Activated T-helper 1 cell treated with anti-CD3 and anti-CD28 coated beads, Interleukin-12 subunit alpha, Interleukin-12 subunit beta, Interleukin-2, Interleukin-4 antibody, amounts not matched to agents 30 ng/mL and 10 ng/mL and 1 ng/mL, durations not matched to agents 14 hours and 24 hours and 36 hours (primary cell): ENCODE data around the gene HLA-DMA. TPM values are rescaled to one million over a fixed set of nuclear protein-coding genes. Genes with fewer than 3 reads are reported as not detected.

Source experiments
- DNase-seq: peaks from one replicate; pipeline ENCODE4 v3.0.0; 2021; ENCODE audit warnings: low spot score
- H3K27ac Mint-ChIP-seq: one replicate; pipeline ENCODE4 v1.8.0; 2021; ENCODE audit warnings: mild to moderate bottlenecking, mixed read lengths
- H3K27me3 Mint-ChIP-seq: one replicate; pipeline ENCODE4 v1.8.0; 2022; ENCODE audit warnings: mild to moderate bottlenecking, moderate library complexity, mixed read lengths; ENCODE audit not compliant: insufficient read depth
- H3K36me3 Mint-ChIP-seq: one replicate; pipeline ENCODE4 v1.8.0; 2021; ENCODE audit warnings: low read depth, mixed read lengths
- H3K4me1 Mint-ChIP-seq: one replicate; pipeline ENCODE4 v1.8.0; 2021; ENCODE audit warnings: low read depth, mixed read lengths
- H3K4me3 Mint-ChIP-seq: one replicate; pipeline ENCODE4 v1.8.0; 2021; ENCODE audit warnings: mild to moderate bottlenecking, moderate library complexity, mixed read lengths
- H3K9me3 Mint-ChIP-seq: one replicate; pipeline ENCODE4 v1.8.0; 2021; ENCODE audit warnings: mixed read lengths
- intact Hi-C: fragments of 100-400 bp; cut with micrococcal nuclease; formaldehyde crosslinking; loops from one replicate; pipeline ENCODE4 v1.15.1; 2024
- total RNA-seq: library from RNA; stranded (reverse); gene quantifications from 2 replicates; pipeline ENCODE4 v1.2.3, GENCODE V29; 2022

Gene HLA-DMA
- total RNA-seq, 1 donor from 2014 or later: 14.2 TPM

- intact Hi-C loops: loop anchor here (1.0 kb wide), 1 partner anchor 9 kb away; the partner anchor contains the start of gene HLA-DMA
- H3K4me1 Mint-ChIP-seq: peaks cover 28% of the 10 kb centered on the region
- peaks cover 5% of the 10 kb centered on the region for H3K27me3 Mint-ChIP-seq
- H3K4me3 Mint-ChIP-seq: no peak overlapping the region
- DNase-seq: no peak
- H3K36me3 Mint-ChIP-seq: peaks cover 2% of the 10 kb centered on the region
- no peaks in the 10 kb centered on the region for H3K9me3 Mint-ChIP-seq
- H3K27ac Mint-ChIP-seq: no peak overlapping the region
Observed at GRCh38 chr6:32962213-32962826, 9.4 kb upstream of the HLA-DMA start.

- intact Hi-C loops: no loop called here
- Mint-ChIP-seq H3K4me3 (no peak overlapping the region), H3K4me1 (peaks cover 23% of the 10 kb centered on the region), H3K36me3 (peaks cover 2% of the 10 kb centered on the region), H3K27me3 (peaks cover 5% of the 10 kb centered on the region), H3K27ac (no peak overlapping the region), H3K9me3 (no peaks in the 10 kb centered on the region)
- no peak for DNase-seq
Observed at GRCh38 chr6:32960563-32960962, 7.7 kb upstream of the HLA-DMA start.

- intact Hi-C loops: no loop called here
- Mint-ChIP-seq H3K27me3 (peaks cover 3% of the 10 kb centered on the region), H3K9me3 (no peaks in the 10 kb centered on the region), H3K36me3 (peaks cover 5% of the 10 kb centered on the region), H3K4me1 (peaks cover 36% of the 10 kb centered on the region), H3K27ac (no peak overlapping the region), H3K4me3 (no peak overlapping the region)
- no peak for DNase-seq
Observed at GRCh38 chr6:32956176-32956575, 3.3 kb upstream of the HLA-DMA start.

- Mint-ChIP-seq H3K36me3 (peaks cover 5% of the 10 kb centered on the region), H3K27ac (no peak overlapping the region), H3K4me1 (peaks cover 39% of the 10 kb centered on the region), H3K27me3 (peaks cover 3% of the 10 kb centered on the region), H3K9me3 (no peaks in the 10 kb centered on the region), H3K4me3 (no peak overlapping the region)
- peak; percentile 26 for DNase-seq
- intact Hi-C loops: no loop called here
Observed at GRCh38 chr6:32954986-32955802, 2.3 kb upstream of the HLA-DMA start.

- peaks cover 48% of the 10 kb centered on the region for H3K4me1 Mint-ChIP-seq
- intact Hi-C loops: no loop called here
- no peaks in the 10 kb centered on the region for H3K27me3 Mint-ChIP-seq
- no peaks in the 10 kb centered on the region for H3K9me3 Mint-ChIP-seq
- no peak overlapping the region for H3K4me3 Mint-ChIP-seq
- no peak overlapping the region for H3K27ac Mint-ChIP-seq
- peaks cover 3% of the 10 kb centered on the region for H3K36me3 Mint-ChIP-seq
- DNase-seq: no peak
Observed at GRCh38 chr6:32954267-32954666, 1.4 kb upstream of the HLA-DMA start.

- Mint-ChIP-seq H3K9me3 (no peaks in the 10 kb centered on the region), H3K27ac (no peak overlapping the region), H3K4me1 (peaks cover 53% of the 10 kb centered on the region)
Observed at GRCh38 chr6:32953775-32954174, 878 bp upstream of the HLA-DMA start.

GRCh38 chr6:32950449-32950848 lies 2.4 kb downstream of the HLA-DMA start:
- peaks cover 5% of the 10 kb centered on the region for H3K36me3 Mint-ChIP-seq
- no peak for DNase-seq
- peaks cover 4% of the 10 kb centered on the region for H3K9me3 Mint-ChIP-seq
- no peak overlapping the region for H3K27ac Mint-ChIP-seq
- no peaks in the 10 kb centered on the region for H3K27me3 Mint-ChIP-seq
- H3K4me1 Mint-ChIP-seq: peaks cover 53% of the 10 kb centered on the region
- intact Hi-C loops: no loop called here
- no peak overlapping the region for H3K4me3 Mint-ChIP-seq

More at GRCh38 chr6:32953775-32954174, 878 bp upstream of the HLA-DMA start:
- no peak overlapping the region for H3K4me3 Mint-ChIP-seq
- intact Hi-C loops: loop anchor here (1.0 kb wide), 7 partner anchors 9 to 68 kb away; partner anchors contain the start of gene HLA-DMB
- H3K36me3 Mint-ChIP-seq: peaks cover 3% of the 10 kb centered on the region
- DNase-seq: no peak
- no peaks in the 10 kb centered on the region for H3K27me3 Mint-ChIP-seq

GRCh38 chr6:32950010-32950409 lies 2.9 kb downstream of the HLA-DMA start:
- Mint-ChIP-seq H3K4me3 (no peak overlapping the region), H3K4me1 (peaks cover 53% of the 10 kb centered on the region), H3K27me3 (no peaks in the 10 kb centered on the region), H3K27ac (no peak overlapping the region), H3K9me3 (peaks cover 7% of the 10 kb centered on the region), H3K36me3 (peaks cover 5% of the 10 kb centered on the region)
- DNase-seq: no peak
- intact Hi-C loops: no loop called here

GRCh38 chr6:32949113-32949512 lies 3.8 kb downstream of the HLA-DMA start:
- H3K4me1 Mint-ChIP-seq: peaks cover 60% of the 10 kb centered on the region
- H3K4me3 Mint-ChIP-seq: no peak overlapping the region
- no peak for DNase-seq
- H3K36me3 Mint-ChIP-seq: peaks cover 5% of the 10 kb centered on the region
- H3K9me3 Mint-ChIP-seq: peaks cover 7% of the 10 kb centered on the region
- H3K27ac Mint-ChIP-seq: peak overlapping the region; percentile 15
- H3K27me3 Mint-ChIP-seq: no peaks in the 10 kb centered on the region
- intact Hi-C loops: no loop called here

- no peaks in the 10 kb centered on the region for H3K27me3 Mint-ChIP-seq
- H3K27ac Mint-ChIP-seq: peak overlapping the region; percentile 15
- peaks cover 5% of the 10 kb centered on the region for H3K36me3 Mint-ChIP-seq
- peaks cover 62% of the 10 kb centered on the region for H3K4me1 Mint-ChIP-seq
- intact Hi-C loops: loop anchor here (1.0 kb wide), 1 partner anchor 15 kb away; no protein-coding TSS in a partner anchor
- peaks cover 7% of the 10 kb centered on the region for H3K9me3 Mint-ChIP-seq
- peak; percentile 11 for DNase-seq
- no peak overlapping the region for H3K4me3 Mint-ChIP-seq
Observed at GRCh38 chr6:32947552-32948465, 5.1 kb downstream of the HLA-DMA start.

- intact Hi-C loops: no loop called here
- DNase-seq: no peak
- Mint-ChIP-seq H3K27me3 (no peaks in the 10 kb centered on the region), H3K36me3 (peaks cover 2% of the 10 kb centered on the region), H3K4me1 (peaks cover 63% of the 10 kb centered on the region), H3K27ac (no peak overlapping the region), H3K4me3 (no peak overlapping the region), H3K9me3 (peaks cover 7% of the 10 kb centered on the region)
Observed at GRCh38 chr6:32946893-32947292, 6.0 kb downstream of the HLA-DMA start.

- DNase-seq: no peak
- Mint-ChIP-seq H3K27me3 (no peaks in the 10 kb centered on the region), H3K36me3 (peaks cover 2% of the 10 kb centered on the region), H3K4me3 (no peak overlapping the region), H3K9me3 (peaks cover 7% of the 10 kb centered on the region), H3K4me1 (peaks cover 72% of the 10 kb centered on the region), H3K27ac (no peak overlapping the region)
- intact Hi-C loops: no loop called here
Observed at GRCh38 chr6:32945953-32946352, 6.9 kb downstream of the HLA-DMA start.
